ENCODE measurements around the gene GALNT18. TPM values are rescaled to one million over a fixed set of nuclear protein-coding genes. Genes with fewer than 3 reads are reported as not detected.

The GALNT18 gene
- total and polyA plus RNA-seq, 8 donors, result 2.0 to 8.9 (median 4.7) TPM

DNA sequence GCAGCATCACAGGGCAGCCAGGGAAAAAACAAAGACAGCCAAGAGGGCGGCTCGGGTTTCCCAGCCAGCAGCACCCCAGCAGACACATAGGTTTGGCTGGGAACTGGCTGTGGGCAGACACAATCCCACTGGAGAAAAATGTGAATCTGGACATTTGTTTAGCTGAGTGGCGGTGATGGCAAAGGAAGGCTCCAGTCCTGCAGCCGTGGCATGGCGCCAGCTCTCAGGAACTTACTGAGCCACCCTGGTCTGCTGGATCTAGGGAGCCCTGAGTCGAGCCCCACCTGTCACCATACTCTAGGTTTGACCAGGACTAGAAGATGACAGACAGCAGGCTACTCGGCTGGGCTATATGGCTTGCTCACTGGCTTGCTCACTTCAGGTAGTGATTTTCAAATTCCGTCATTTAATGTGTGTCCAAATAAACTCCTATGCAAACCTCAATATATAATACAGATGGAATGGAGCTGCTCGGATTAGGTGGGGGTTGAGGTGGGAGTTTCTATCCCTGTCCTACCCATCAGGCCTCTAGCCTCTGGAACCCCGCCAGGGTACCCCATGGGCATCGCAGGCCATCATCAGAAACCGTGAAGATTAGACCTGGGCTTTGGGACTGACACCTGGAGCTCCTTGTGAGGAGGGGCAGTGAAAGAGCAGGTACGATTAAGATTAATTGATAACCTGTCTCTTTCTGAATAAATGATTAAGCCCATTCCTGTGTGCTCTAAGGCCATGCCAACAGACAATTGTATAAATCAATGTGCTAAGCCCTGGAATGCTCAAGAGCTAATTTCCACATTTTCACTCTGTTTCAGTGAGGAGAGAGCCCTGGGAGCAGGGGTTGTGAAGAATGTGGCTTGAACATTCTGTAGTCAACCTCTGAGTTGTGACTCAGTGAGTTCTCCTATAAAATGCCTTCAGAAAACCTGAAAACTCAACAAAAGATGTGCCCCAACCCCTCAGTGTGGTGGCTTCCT, 42.5 kb downstream of the GALNT18 start:
- no peak for TF ChIP-seq CTCF (IDR thresholded peaks at IDR 0.05)

DNA sequence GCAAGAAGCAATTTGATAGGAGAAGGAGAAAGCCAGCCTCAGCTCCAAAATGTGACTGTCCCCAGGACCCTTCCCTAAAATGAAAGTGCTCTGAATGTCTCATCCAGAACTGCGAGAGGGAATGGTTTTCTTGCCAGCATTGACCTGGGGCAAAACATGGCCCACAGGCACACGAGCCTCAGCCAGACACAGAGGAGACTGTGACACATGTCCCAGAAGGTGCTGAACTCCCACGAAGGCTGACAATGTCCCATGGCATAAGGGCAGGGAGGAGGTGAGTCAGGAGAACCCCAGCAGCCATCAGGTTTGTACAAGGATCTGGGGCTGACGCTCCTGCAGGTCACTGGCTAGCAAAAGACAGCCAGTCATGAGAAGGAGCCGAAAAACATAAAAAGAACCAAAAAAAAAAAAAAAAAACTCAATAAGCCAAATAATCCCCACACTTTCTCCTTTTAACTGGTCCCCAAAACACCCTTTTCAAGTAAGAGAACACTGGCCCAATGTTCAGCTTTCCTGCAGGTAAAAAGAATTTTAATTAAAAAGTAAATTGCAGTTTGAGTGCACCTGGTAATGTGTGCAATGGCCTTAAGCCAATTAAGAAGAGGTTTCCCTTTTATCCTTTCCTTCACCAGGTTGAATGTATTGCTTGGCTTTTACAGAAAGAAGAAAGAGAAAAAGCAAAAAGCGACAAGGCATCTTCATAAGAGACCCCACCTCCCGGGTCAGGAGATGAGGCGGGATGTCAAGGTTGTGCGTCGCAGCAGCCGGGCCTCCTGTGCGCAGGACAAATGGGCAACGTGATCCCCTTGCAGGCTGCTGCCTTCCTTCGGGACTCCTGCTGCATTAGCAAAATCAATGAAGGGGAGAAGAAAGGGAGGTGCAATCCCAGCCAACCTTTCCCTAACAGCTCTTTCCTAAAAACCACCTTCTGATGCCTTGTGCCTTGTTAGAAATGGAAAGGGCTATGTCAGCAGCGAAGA, 43.6 kb downstream of the GALNT18 start:
- no peak overlapping the region for H3K4me3 ChIP-seq
- DNase-seq, result no peak
- no peak for TF ChIP-seq CTCF (IDR thresholded peaks at IDR 0.05)
- WGBS, 2 donors, result 79 to 80% methylated on average over 15 of the region's 15 CpGs
- H3K27ac ChIP-seq, result no peak overlapping the region
- H3K9me3 ChIP-seq, result no peaks in the 10 kb centered on the region
- no peak for ATAC-seq
- no peaks in the 10 kb centered on the region for H3K4me1 ChIP-seq
- intact Hi-C loops (cut with DNase I), result no loop called here
- no peak for FAIRE-seq
- no peaks in the 10 kb centered on the region for H3K36me3 ChIP-seq
- H3K27me3 ChIP-seq, result no peaks in the 10 kb centered on the region

More for the DNA sequence above, 42.5 kb downstream of the GALNT18 start:
- FAIRE-seq (no peak), ATAC-seq (peak in 1 of 4 donors; percentile 31), DNase-seq (peak in 2 of 6 donors; percentile 33 to 66)
- Histone ChIP-seq H3K4me1 (no peaks in the 10 kb centered on the region), H3K27me3 (no peaks in the 10 kb centered on the region), H3K4me3 (no peak overlapping the region), H3K27ac (no peak overlapping the region), H3K36me3 (no peaks in the 10 kb centered on the region), H3K9me3 (no peaks in the 10 kb centered on the region)
- 65 to 66% methylated on average over 13 of the region's 13 CpGs for WGBS, 2 donors
- intact Hi-C loops (cut with DNase I), result no loop called here

- ATAC-seq, result no peak
- Histone ChIP-seq H3K27ac (no peak overlapping the region), H3K27me3 (no peaks in the 10 kb centered on the region), H3K4me1 (no peaks in the 10 kb centered on the region), H3K36me3 (no peaks in the 10 kb centered on the region), H3K9me3 (no peaks in the 10 kb centered on the region), H3K4me3 (no peak overlapping the region)
- TF ChIP-seq CTCF (IDR thresholded peaks at IDR 0.05), result no peak
- 78 to 83% methylated on average over 8 of the region's 8 CpGs for WGBS, 2 donors
- intact Hi-C loops (cut with DNase I), result no loop called here
- no peak for FAIRE-seq
- peak in 1 of 6 donors; percentile 2 for DNase-seq
Observed at GRCh38 chr11:11577251-11577855, 44.5 kb downstream of the GALNT18 start.

DNA sequence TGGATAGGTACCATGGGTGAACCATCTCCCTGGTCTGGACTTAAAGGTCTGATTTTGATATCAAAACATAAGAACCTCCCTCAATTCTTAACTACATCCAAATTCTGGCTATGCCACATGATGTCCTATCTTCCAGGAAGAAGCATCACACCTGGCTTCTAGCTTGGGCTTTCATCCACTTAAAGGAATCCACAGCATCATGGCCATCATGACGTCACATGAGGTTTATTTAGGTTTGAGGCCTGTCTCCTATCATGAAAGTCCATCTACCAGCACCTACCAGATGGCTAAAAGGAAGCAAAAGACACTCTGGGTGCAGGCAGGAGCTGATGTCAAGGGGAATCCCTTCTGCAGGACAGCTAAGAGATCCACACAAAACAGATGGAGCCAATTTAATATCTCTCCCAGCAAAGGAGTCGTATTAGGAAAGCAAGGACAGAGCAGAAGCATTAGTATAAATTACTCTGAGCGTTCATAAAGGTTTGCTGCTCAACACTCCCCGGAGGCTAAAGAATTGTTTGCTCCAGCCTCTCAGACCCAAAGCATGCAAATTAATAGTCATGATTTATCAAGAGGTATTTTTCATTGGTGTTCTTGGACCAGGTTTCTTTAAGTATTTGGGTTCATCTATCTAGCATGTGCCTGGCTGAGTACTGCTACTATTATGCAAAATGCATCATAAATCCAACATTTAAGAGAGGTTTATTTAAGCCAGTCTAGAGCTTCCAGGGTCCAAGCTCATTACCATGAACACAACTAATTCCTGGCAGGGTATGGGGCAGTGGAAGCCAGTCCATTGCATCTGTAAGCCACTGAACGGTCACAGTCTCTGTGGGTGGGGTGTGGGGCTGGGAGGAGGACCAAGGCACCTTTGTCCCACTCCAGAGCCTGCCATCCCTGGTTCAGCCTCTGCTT, 47.2 kb downstream of the GALNT18 start:
- 85 to 91% methylated on average over 5 of the region's 5 CpGs for WGBS, 2 donors
- Histone ChIP-seq H3K27ac (no peak overlapping the region), H3K36me3 (no peaks in the 10 kb centered on the region), H3K4me3 (no peak overlapping the region), H3K4me1 (no peaks in the 10 kb centered on the region), H3K27me3 (no peaks in the 10 kb centered on the region), H3K9me3 (no peaks in the 10 kb centered on the region)
- no peak for FAIRE-seq
- intact Hi-C loops (cut with DNase I), result no loop called here
- no peak for DNase-seq
- no peak for ATAC-seq
- no peak for TF ChIP-seq CTCF (IDR thresholded peaks at IDR 0.05)

Data from pancreas (tissue), 10 donors.